MM.1S (cell line): Measurements from ENCODE around the gene C20orf141.
"Not testable (repeated sequence)": the region's sequence is repeated elsewhere in the genome, so short reads cannot be mapped to it uniquely, and the experiment has no call there.

Experiments used
- DNase-seq: peaks from one replicate; pipeline ENCODE4 v3.0.0-alpha.2; 2015
- H2AFZ ChIP-seq: fragments of 300-600 bp; sonication (generic); 2 replicates; pipeline ENCODE4 v1.6.0; 2016; ENCODE audit warnings: antibody characterized with exemption, low read length
- H3F3A ChIP-seq: fragments of 300-600 bp; sonication (generic); 2 replicates; pipeline ENCODE4 v1.6.1; 2016; ENCODE audit warnings: mild to moderate bottlenecking, antibody characterized with exemption, low read length, moderate library complexity, mixed read lengths; ENCODE audit not compliant: insufficient read depth
- H3K27ac ChIP-seq: fragments of 300-600 bp; sonication (generic); 2 replicates; pipeline ENCODE4 v1.5.1; 2016; ENCODE audit warnings: mild to moderate bottlenecking, low read length
- H3K27me3 ChIP-seq: fragments of 300-600 bp; sonication (generic); replicated peaks from 2 replicates; pipeline ENCODE4 v1.6.0; 2016; ENCODE audit warnings: low read length; ENCODE audit not compliant: insufficient read depth
- H3K36me3 ChIP-seq: fragments of 300-600 bp; sonication (generic); replicated peaks from 2 replicates; pipeline ENCODE4 v1.6.1; 2016; ENCODE audit warnings: mild to moderate bottlenecking, low read length, mixed read lengths; ENCODE audit not compliant: insufficient read depth
- H3K4me1 ChIP-seq: fragments of 300-600 bp; sonication (generic); 2 replicates; pipeline ENCODE4 v1.6.1; 2016; ENCODE audit warnings: low read length, mixed read lengths
- H3K4me2 ChIP-seq: fragments of 300-600 bp; sonication (generic); 2 replicates; pipeline ENCODE4 v1.6.0; 2016; ENCODE audit warnings: low read depth, low read length
- H3K4me3 ChIP-seq: fragments of 300-600 bp; sonication (generic); 2 replicates; pipeline ENCODE4 v1.5.1; 2016; ENCODE audit warnings: low read length, mixed read lengths
- H3K79me2 ChIP-seq: fragments of 300-600 bp; sonication (generic); 2 replicates; pipeline ENCODE4 v1.6.1; 2016; ENCODE audit warnings: mixed run types, low read length, mixed read lengths
- H3K9ac ChIP-seq: fragments of 300-600 bp; sonication (generic); 2 replicates; pipeline ENCODE4 v1.6.1; 2016; ENCODE audit warnings: low read length, mixed read lengths
- H3K9me2 ChIP-seq: fragments of 300-600 bp; sonication (generic); replicated peaks from 2 replicates; pipeline ENCODE4 v1.6.1; 2016; ENCODE audit warnings: mild to moderate bottlenecking, low read length, mixed read lengths; ENCODE audit not compliant: insufficient read depth
- H3K9me3 ChIP-seq: fragments of 300-600 bp; sonication (generic); replicated peaks from 2 replicates; pipeline ENCODE4 v1.6.1; 2016; ENCODE audit warnings: mild to moderate bottlenecking, low read length, mixed read lengths; ENCODE audit not compliant: insufficient read depth
- H4K20me1 ChIP-seq: fragments of 300-600 bp; sonication (generic); 2 replicates; pipeline ENCODE4 v1.6.1; 2016; ENCODE audit warnings: mild to moderate bottlenecking, low read length, moderate library complexity, mixed read lengths; ENCODE audit not compliant: insufficient read depth
- CTCF ChIP-seq: fragments of 300-600 bp; sonication (generic); IDR thresholded peaks from 2 replicates; pipeline ENCODE4 v1.5.1; 2016; ENCODE audit warnings: antibody characterized with exemption, low read length, mixed read lengths
- EZH2 ChIP-seq: fragments of 300-600 bp; sonication (generic); optimal IDR thresholded peaks from 2 replicates; pipeline ENCODE3; 2017; ENCODE audit warnings: low read depth, mild to moderate bottlenecking, antibody characterized with exemption, low read length, mixed read lengths
- EZH2phosphoT487 ChIP-seq: fragments of 300-600 bp; sonication (generic); IDR thresholded peaks from 2 replicates; pipeline ENCODE4 v1.6.1; 2018; ENCODE audit warnings: antibody characterized with exemption, low read length

The C20orf141 gene

GRCh38 chr20:2806351-2806701 is 8.5 kb upstream of the C20orf141 start:
- no peak overlapping the region for H3K4me2 ChIP-seq
- no peak for TF ChIP-seq CTCF
- TF ChIP-seq EZH2phosphoT487, result no peak
- no peak for TF ChIP-seq EZH2

GRCh38 chr20:2807019-2807418 is 7.8 kb upstream of the C20orf141 start:
- Histone ChIP-seq H4K20me1 (no peaks in the 10 kb centered on the region), H3K4me1 (no peaks in the 10 kb centered on the region), H3K36me3 (no peaks in the 10 kb centered on the region), H3K27me3 (peaks cover 53% of the 10 kb centered on the region), H3K9me3 (no peaks in the 10 kb centered on the region), H3F3A (no peaks in the 10 kb centered on the region), H3K9ac (no peak overlapping the region), H3K27ac (no peak overlapping the region), H3K4me3 (no peak overlapping the region), H3K4me2 (no peak overlapping the region), H3K9me2 (no peaks in the 10 kb centered on the region), H2AFZ (no peak overlapping the region), H3K79me2 (no peaks in the 10 kb centered on the region)
- DNase-seq, result no peak
- TF ChIP-seq EZH2phosphoT487 (no peak), CTCF (no peak), EZH2 (no peak)

More at GRCh38 chr20:2806351-2806701, 8.5 kb upstream of the C20orf141 start:
- Histone ChIP-seq H3K27me3 (peaks cover 59% of the 10 kb centered on the region), H3F3A (no peaks in the 10 kb centered on the region), H3K79me2 (no peaks in the 10 kb centered on the region), H3K36me3 (no peaks in the 10 kb centered on the region), H4K20me1 (no peaks in the 10 kb centered on the region), H3K9me3 (no peaks in the 10 kb centered on the region), H3K9me2 (no peaks in the 10 kb centered on the region), H2AFZ (no peak overlapping the region), H3K4me1 (no peaks in the 10 kb centered on the region), H3K27ac (no peak overlapping the region), H3K9ac (no peak overlapping the region), H3K4me3 (no peak overlapping the region)
- no peak for DNase-seq

- not testable (repeated sequence) for DNase-seq, H3K27ac ChIP-seq, H4K20me1 ChIP-seq, H3K9ac ChIP-seq, H3F3A ChIP-seq, H3K4me2 ChIP-seq, H3K4me1 ChIP-seq, H3K9me2 ChIP-seq, H3K4me3 ChIP-seq, H3K9me3 ChIP-seq, H3K36me3 ChIP-seq, H3K79me2 ChIP-seq, H2AFZ ChIP-seq
- H3K27me3 ChIP-seq, result peaks cover 44% of the 10 kb centered on the region
Measured at GRCh38 chr20:2807929-2808328, 6.9 kb upstream of the C20orf141 start.

- Histone ChIP-seq H4K20me1 (no peaks in the 10 kb centered on the region), H3K27ac (no peak overlapping the region), H3K4me3 (no peak overlapping the region), H3K27me3 (peaks cover 29% of the 10 kb centered on the region), H3K36me3 (no peaks in the 10 kb centered on the region), H3K9me3 (no peaks in the 10 kb centered on the region), H2AFZ (no peak overlapping the region), H3K9me2 (no peaks in the 10 kb centered on the region), H3K4me2 (no peak overlapping the region), H3K9ac (no peak overlapping the region), H3K79me2 (no peaks in the 10 kb centered on the region), H3K4me1 (no peaks in the 10 kb centered on the region), H3F3A (no peaks in the 10 kb centered on the region)
- no peak for TF ChIP-seq EZH2
- no peak for TF ChIP-seq EZH2phosphoT487
- no peak for TF ChIP-seq CTCF
- DNase-seq, result no peak
Measured at GRCh38 chr20:2809690-2810089, 5.1 kb upstream of the C20orf141 start.
